Measurements from ENCODE around the gene TPPP2. TPM values are rescaled to one million over a fixed set of nuclear protein-coding genes. Genes with fewer than 3 reads are reported as not detected.

TPPP2 gene
- polyA plus RNA-seq, 1 donor from 2014 or later = not detected

- Histone ChIP-seq H3K4me2 (ENCODE audit: low read length) (peak within 1 kb of the TSS; percentile 99), H3K9ac (ENCODE audit: low read length) (peak within 1 kb of the TSS; percentile 92), H3K27me3 (ENCODE audit: insufficient read depth, low read depth, low read length) (no peaks in the 10 kb centered on the region), H3K9me3 (ENCODE audit: low read length) (no peaks in the 10 kb centered on the region), H3K4me3 (ENCODE audit: low read length) (peak within 1 kb of the TSS; percentile 78), H3F3A (ENCODE audit: insufficient read depth, low read length, poor library complexity, severe bottlenecking) (peaks cover 4% of the 10 kb centered on the region), H3K79me2 (replicated peaks; ENCODE audit: insufficient read depth, low read length) (peaks cover 7% of the 10 kb centered on the region), H2AFZ (ENCODE audit: low read depth, low read length) (peak within 1 kb of the TSS; percentile 88), H4K20me1 (ENCODE audit: insufficient read depth) (no peaks in the 10 kb centered on the region), H3K27ac (ENCODE audit: low read length) (peak within 1 kb of the TSS; percentile 88), H3K36me3 (ENCODE audit: insufficient read depth, low read length) (no peaks in the 10 kb centered on the region), H3K9me2 (ENCODE audit: insufficient read depth, low read length) (no peaks in the 10 kb centered on the region)
- no peak for TF ChIP-seq EP300 (conservative IDR thresholded peaks at IDR 0.05; ENCODE audit: poor library complexity, severe bottlenecking)
- TF ChIP-seq EZH2 (IDR thresholded peaks at IDR 0.05; ENCODE audit: borderline replicate concordance, insufficient read depth, low read length, poor library complexity, severe bottlenecking) = no peak
- TF ChIP-seq TAF1 (IDR thresholded peaks at IDR 0.05; ENCODE audit: low read depth) = no peak
- peak; percentile 3 for TF ChIP-seq POLR2AphosphoS5 (IDR thresholded peaks at IDR 0.05)
- TF ChIP-seq SMC3 (conservative IDR thresholded peaks at IDR 0.05; ENCODE audit: poor library complexity) = no peak
- TF ChIP-seq CTCF (IDR thresholded peaks at IDR 0.05; ENCODE audit: poor library complexity, severe bottlenecking) = no peak
- TF ChIP-seq RAD21 (conservative IDR thresholded peaks at IDR 0.05) = no peak
These were observed 40.1 kb downstream of the TPPP2 start, which contains the start of gene ARHGEF40 for GRCh38 chr14:21070083-21070609. Gene ARHGEF40 (plus strand): TSS chr14:21070304. CDS start chr14:21070397, 93 bp downstream.

- Histone ChIP-seq H3K27ac (ENCODE audit: low read length) (peak overlapping the region; percentile 71), H3K9me2 (ENCODE audit: insufficient read depth, low read length) (no peaks in the 10 kb centered on the region), H3K4me3 (ENCODE audit: low read length) (peak overlapping the region; percentile 78), H2AFZ (ENCODE audit: low read depth, low read length) (peak overlapping the region; percentile 17), H3K9me3 (ENCODE audit: low read length) (no peaks in the 10 kb centered on the region), H3K79me2 (replicated peaks; ENCODE audit: insufficient read depth, low read length) (peaks cover 7% of the 10 kb centered on the region), H4K20me1 (ENCODE audit: insufficient read depth) (no peaks in the 10 kb centered on the region), H3K9ac (ENCODE audit: low read length) (peak overlapping the region; percentile 92), H3K27me3 (ENCODE audit: insufficient read depth, low read depth, low read length) (no peaks in the 10 kb centered on the region), H3K4me2 (ENCODE audit: low read length) (peak overlapping the region; percentile 99), H3F3A (ENCODE audit: insufficient read depth, low read length, poor library complexity, severe bottlenecking) (peaks cover 4% of the 10 kb centered on the region), H3K36me3 (ENCODE audit: insufficient read depth, low read length) (peaks cover 4% of the 10 kb centered on the region)
- TF ChIP-seq EZH2 (IDR thresholded peaks at IDR 0.05; ENCODE audit: borderline replicate concordance, insufficient read depth, low read length, poor library complexity, severe bottlenecking) (no peak), REST (IDR thresholded peaks at IDR 0.05; ENCODE audit: borderline replicate concordance) (peak; percentile 68), TAF1 (IDR thresholded peaks at IDR 0.05; ENCODE audit: low read depth) (no peak), RAD21 (conservative IDR thresholded peaks at IDR 0.05) (no peak), SMC3 (conservative IDR thresholded peaks at IDR 0.05; ENCODE audit: poor library complexity) (no peak), CTCF (IDR thresholded peaks at IDR 0.05; ENCODE audit: poor library complexity, severe bottlenecking) (peak; percentile 28), EP300 (conservative IDR thresholded peaks at IDR 0.05; ENCODE audit: poor library complexity, severe bottlenecking) (no peak), MXI1 (conservative IDR thresholded peaks at IDR 0.05; ENCODE audit: poor library complexity, severe bottlenecking) (no peak), POLR2AphosphoS5 (IDR thresholded peaks at IDR 0.05) (no peak)
These were observed 40.7 kb downstream of the TPPP2 start for GRCh38 chr14:21070610-21071224.

All from neural cell (in vitro differentiated cells).